ENCODE results near the gene VPREB3.

The VPREB3 gene

DNA sequence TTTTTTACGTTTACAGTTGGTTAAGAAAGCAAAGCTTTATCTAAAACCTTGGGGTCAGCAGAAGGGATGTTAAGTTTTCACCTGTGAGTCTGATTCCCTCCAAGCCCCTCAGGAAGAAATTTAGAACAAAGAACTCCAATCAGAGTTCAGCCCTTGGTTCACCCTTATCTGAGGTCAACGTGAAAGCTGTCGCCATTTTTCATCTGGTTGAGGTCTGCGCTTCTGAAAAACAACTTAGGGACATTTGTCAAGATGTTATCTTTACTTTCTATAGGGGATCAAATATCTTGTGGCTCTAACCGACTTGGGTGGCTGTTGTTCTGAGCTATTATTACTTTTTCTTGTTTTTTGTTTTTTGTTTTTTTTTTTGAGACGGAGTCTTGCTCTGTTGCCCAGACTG lies 33.4 kb downstream of the VPREB3 start:
- in situ Hi-C loops (cut with MboI; ENCODE audit: low pct_unique_long_range_greater_than_20kb, low sequenced_read_pairs, unreplicated experiment): no loop called here
- TF ChIP-seq, protein P1, sequence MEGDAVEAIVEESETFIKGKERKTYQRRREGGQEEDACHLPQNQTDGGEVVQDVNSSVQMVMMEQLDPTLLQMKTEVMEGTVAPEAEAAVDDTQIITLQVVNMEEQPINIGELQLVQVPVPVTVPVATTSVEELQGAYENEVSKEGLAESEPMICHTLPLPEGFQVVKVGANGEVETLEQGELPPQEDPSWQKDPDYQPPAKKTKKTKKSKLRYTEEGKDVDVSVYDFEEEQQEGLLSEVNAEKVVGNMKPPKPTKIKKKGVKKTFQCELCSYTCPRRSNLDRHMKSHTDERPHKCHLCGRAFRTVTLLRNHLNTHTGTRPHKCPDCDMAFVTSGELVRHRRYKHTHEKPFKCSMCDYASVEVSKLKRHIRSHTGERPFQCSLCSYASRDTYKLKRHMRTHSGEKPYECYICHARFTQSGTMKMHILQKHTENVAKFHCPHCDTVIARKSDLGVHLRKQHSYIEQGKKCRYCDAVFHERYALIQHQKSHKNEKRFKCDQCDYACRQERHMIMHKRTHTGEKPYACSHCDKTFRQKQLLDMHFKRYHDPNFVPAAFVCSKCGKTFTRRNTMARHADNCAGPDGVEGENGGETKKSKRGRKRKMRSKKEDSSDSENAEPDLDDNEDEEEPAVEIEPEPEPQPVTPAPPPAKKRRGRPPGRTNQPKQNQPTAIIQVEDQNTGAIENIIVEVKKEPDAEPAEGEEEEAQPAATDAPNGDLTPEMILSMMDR (IDR thresholded peaks at IDR 0.05; ENCODE audit: extremely low read depth, insufficient read depth, missing control alignments): no peak
- DNase-seq (ENCODE audit: low spot score): no peak

DNA sequence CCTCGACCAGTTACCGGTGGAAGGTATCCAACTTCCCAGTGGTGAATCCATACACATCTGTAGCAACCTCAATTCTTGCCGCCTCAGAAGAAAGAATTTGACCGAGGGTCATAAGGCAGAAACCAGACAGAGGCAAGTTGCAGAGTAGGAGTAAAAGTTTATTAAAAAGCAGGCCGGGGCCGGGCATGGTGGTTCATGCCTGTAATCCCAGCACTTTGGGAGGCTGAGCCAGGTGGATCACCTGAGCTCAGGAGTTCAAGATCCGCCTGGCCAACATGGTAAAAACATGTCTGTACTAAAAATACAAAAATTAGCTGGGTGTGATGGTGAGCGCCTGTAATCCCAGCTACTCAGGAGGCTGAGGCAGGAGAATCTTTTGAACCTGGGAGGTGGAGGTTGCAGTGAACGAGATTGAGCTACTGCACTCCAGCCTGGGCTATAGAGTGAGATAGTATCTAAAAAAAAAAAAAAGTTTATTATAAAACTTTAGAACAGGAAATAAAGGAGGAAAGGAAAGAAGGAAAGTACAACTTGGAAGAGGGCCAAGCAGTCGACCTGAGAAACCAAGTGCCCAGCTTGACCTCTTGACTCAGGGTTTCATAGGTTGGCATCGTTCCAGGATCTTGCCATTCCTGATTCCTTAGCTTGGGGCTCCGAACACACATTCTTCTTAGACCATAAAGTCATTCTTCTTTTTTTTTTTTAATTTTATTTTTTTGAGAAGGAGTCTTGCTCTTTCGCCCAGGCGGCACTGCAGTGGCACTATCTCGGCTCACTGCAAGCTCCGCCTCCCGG lies 35.7 kb downstream of the VPREB3 start:
- in situ Hi-C loops (cut with MboI; ENCODE audit: low pct_unique_long_range_greater_than_20kb, low sequenced_read_pairs, unreplicated experiment): no loop called here
- TF ChIP-seq, protein P1 (IDR thresholded peaks at IDR 0.05; ENCODE audit: extremely low read depth, insufficient read depth, missing control alignments): no peak
- DNase-seq (ENCODE audit: low spot score): no peak

DNA sequence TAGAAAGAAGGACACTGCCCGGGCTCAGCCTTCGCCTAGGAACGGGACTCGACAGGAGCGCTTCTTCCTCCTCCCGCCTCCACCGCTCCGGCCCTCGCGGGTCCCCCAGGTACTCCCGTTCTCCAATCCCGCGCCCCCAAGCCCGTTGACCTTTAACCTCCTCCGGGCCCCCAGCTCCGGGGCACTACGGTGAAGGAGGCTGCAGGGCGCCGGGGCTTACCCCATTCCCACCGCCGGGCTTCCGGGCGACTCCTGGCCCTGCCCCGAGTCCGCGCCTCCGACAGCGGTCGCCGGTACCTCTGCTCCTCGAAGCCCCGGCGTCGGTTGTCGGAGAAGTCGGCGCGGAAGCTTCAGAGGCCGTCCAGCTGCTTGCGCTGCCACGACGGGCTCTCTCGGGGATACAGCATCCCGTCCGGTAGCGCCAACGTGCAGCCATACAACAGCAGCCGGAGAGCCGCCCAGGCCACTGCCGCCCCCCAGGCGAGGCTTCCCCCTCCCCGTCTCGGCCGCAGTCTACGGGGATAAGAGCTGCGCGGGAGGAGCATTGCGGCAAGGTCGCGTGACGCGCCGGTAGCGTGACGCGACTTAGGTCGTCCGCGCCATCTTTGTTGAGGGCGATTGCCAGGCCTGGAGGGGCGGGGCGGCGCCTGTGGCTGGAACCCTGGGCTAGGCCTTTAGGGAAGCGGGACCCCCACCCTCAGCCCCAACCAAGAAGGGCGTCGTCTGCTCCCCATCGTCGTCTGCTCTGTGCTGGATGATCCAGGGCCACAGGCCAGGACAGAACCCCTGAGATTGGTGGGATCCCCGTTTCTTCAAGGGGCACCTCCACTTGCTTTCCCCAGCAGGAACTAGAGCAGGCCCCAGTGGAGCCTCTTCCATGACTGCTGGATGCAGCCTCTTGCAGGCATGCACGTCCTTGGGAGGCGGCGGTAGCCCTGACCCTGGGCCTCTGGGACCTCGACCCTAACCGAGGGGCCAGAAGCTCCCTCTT lies 37.1 kb downstream of the VPREB3 start:
- in situ Hi-C loops (cut with MboI; ENCODE audit: low pct_unique_long_range_greater_than_20kb, low sequenced_read_pairs, unreplicated experiment): no loop called here
- TF ChIP-seq, protein P1 (IDR thresholded peaks at IDR 0.05; ENCODE audit: extremely low read depth, insufficient read depth, missing control alignments): no peak
- peak; percentile 93 for DNase-seq (ENCODE audit: low spot score)

DNA sequence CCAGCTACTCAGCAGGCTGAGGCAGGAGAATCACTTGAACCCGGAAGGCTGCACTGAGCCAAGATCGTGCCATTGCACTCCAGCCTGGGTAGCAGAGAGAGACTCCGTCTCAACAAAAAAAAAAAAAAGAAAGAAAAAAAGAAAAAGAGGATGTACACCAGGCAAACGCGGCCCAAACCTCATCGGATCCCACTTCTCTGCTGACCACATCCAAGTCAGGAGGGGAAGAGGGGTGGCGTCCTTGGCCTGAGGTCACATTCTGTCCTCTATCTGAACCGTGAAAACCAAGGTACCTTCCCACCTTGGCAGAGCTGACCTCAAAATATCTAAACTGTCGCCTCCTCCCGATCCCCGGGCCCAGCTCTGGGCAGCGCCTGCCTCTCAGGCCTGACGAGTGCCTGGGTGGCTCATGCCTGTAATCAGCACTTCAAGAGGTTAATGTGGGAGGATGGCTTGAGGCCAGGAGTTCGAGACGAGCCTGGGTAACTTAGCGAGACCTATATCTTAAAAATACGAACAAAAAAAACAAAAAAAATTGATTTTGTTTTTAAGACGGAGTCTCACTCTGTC lies 38.3 kb downstream of the VPREB3 start:
- TF ChIP-seq, protein P1 (IDR thresholded peaks at IDR 0.05; ENCODE audit: extremely low read depth, insufficient read depth, missing control alignments): no peak
- no peak for DNase-seq (ENCODE audit: low spot score)
- in situ Hi-C loops (cut with MboI; ENCODE audit: low pct_unique_long_range_greater_than_20kb, low sequenced_read_pairs, unreplicated experiment): no loop called here

DNA sequence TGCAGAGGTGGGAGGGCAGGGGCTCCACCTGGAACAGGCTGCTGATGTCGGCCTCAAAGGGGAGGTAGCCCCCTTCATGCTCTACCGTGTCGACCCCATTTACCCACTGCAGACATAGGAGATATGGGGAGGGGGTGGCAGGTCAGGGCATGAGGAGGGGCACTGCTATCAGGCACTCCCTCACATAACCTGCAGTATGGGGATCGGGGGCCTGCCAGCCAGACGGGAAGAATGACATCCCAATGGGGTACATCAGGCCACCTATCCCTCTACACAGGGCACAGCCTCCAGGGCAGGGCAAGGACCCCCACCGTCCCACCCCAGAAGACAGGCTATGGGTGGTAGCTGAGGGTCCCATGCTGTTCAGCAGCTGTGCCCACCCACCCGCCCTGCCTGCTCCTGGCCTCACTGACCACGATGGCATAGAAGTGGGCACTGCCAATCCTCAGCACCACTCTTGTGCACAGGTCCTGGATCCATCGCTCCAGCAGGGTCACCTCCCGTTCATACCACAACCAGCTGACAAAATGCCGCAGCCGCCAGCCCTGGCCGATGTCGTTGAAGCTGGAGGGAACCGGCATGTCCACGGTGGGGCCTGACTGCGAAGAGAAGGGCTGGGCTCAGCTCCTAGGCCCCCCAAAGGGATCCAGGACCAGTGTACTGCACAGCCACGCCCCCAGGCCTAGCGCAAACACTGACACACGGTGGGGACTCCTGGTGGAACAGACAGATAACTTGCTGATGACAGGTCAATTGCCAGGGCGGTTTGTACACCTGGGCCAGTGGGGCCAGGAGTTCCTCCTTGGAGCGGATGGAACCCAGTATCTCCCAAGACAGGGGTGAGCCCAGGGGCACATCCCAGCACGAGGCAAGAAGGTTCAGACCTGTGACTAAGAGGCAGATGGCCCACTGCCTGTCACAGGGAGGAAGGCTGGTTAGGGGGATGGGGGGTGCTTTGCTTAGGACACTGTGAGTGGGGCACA lies 39.3 kb downstream of the VPREB3 start:
- in situ Hi-C loops (cut with MboI; ENCODE audit: low pct_unique_long_range_greater_than_20kb, low sequenced_read_pairs, unreplicated experiment): no loop called here
- TF ChIP-seq, protein P1 (IDR thresholded peaks at IDR 0.05; ENCODE audit: extremely low read depth, insufficient read depth, missing control alignments): no peak
- no peak for DNase-seq (ENCODE audit: low spot score)
